G401.6 (cell line): ENCODE data around the gene ADGRL1.

Experiments
- FAIRE-seq: peaks from 2 replicates; lab custom pipeline; 2012; peaks lifted over from hg19 to GRCh38; lab: Jason Lieb, UNC

The ADGRL1 gene

DNA sequence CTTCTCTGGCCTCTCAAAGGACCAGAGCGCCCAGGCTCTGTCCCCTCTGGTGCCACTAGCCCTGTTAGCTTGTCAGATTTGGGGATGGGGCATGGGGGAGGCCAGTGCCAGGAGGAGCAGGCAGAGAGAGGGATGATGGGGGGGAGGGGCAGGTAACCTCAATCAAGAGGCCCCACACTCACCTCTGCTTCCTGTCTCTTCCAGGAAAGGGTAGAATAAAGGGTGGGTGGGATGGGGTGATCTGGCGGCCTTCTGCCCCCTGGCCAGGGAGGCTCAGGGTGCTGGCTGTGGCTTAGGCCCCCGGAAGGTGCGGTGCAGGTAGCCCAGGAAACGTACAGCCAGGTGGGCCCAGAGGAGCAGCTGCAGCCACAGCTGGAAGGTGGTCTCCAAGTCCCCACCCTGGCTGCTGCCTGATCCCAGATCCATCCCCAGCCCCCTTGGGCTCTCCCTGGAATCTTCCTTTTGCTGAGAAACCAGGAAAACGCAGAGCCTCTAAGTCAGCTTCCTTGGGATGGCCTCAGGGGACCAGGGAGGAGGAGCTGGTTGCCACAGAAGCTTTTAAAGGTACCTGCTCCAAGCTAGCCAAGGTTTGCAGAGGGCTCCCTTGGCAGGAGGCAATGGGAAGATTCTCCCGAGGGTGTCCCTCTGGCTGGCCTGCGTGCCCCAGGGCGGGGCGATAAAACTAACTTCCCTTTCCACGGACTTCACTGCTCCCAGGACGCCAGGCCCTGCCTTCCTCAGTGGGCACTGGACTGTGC is 93.7 kb downstream of the ADGRL1 start:
- FAIRE-seq, result no peak

DNA sequence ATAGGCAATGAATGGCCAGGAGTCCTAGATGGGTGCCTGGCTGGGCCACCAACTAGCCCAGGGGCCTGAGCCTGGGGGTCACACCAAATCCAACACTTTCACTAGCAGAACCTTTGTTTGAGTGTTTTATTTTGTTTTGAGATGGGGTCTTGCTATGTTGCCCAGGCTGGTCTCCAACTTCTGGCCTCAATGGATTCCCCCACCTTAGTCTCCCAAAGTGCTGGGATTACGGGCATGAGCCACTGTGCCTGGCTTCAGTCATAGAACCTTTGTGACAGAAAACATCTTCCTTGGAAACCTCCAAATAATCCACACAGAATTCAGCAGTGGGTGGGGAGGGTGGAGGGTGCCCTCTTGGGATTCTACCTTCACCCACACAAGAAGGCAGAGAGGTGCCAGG is 94.5 kb downstream of the ADGRL1 start:
- FAIRE-seq, result no peak

- no peak for FAIRE-seq
Measured at GRCh38 chr19:14110650-14111049, 95.3 kb downstream of the ADGRL1 start.

- FAIRE-seq, result no peak
Measured at GRCh38 chr19:14107581-14108461, 98.1 kb downstream of the ADGRL1 start.

GRCh38 chr19:14106840-14107239 is 99.1 kb downstream of the ADGRL1 start:
- no peak for FAIRE-seq

DNA sequence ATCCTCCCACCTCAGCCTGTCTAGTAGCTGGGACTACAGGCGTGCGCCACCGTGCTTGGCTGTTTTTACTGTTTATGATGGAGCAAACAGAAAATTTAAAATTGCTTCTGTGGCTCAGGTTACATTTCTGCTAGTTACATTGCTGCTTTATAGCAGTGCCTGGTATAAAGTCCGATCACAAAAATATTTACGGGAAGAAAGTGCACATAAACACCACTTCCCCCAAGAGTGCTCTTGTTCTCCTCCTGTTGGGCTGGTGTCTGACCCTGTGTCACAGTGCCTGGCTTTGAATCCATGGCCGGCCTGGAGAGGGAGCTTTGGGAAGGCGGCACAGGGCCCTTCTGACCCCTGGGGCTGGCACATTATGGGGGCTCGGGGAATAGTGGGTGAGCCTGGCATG is 100.3 kb downstream of the ADGRL1 start:
- FAIRE-seq, result no peak

- no peak for FAIRE-seq
Measured at GRCh38 chr19:14103310-14103709, 102.7 kb downstream of the ADGRL1 start.

DNA sequence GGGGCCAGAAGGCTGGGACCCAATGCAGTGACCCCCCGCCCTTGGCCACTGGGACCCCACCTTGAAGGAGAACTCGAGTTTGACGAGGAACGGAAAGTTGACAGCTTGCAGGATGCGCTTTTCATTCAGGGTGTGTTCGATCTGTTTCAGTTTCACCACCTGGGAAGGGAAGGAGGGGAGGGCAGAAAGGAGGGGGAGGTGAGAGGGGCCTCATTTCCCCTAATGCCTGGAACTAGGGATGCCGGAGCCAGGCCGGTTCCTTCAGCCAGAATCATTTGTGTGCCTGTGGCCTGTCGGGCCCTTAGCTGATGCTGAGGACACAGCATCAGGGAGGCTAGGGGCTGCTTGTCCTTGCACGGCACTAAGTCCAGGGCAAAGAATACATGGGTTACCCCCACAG is 103.2 kb downstream of the ADGRL1 start:
- FAIRE-seq, result no peak

DNA sequence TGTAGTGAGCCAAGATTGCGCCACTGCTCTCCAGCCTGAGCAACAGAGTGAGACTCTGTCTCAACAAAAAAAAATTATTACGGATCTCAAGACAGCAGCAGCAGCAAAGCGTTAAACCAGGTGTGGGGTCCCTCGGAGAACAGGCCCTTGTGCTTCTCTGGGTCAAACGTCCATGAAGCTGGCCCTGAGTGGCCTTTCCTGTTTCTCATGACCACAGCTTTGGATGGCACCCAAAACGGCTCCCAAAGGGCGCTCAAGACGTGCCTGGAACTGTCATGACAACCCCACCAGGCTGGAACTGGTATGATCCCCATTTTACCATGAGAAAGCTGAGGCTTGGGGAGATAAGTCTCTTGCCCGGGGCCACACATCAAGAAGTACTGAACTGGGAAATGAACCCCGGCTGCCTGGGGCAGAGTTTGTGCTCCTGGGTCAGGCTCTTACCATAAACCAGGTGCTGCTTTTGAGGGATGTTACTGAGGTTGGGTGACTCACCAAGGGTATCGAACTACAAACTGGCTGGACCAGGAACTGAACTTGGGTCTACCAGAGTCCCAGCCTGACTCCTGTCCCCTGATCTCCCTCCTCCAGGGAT is 103.8 kb downstream of the ADGRL1 start:
- no peak for FAIRE-seq

DNA sequence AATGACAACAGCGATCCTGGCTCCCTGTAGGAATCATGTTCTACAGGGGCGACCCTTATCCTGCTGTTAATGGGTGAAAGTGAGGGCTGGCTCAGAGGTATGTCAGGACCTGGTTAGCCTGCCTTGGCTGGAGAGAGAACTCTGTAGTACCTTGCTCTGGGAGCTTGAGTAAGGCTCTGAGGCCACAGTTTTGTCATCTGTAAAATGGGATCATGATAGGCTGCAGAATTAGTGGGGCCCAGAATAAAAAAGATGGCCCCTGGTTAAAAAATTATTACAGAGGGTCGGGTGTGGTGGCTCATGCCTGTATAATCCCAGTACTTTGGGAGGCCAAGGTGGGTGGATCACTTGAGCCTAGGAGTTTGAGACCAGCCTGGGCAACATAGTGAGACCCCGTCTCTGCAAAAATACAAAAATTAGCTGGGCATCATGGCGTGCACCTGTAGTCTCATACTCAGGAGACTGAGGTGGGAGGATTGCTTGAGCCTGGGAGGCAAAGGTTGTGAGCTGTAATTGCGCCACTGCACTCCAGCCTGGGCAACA is 104.9 kb downstream of the ADGRL1 start:
- no peak for FAIRE-seq
